GM21390 (cell line): ENCODE data around the gene CSRP1.
"Not testable (repeated sequence)": the region's sequence is repeated elsewhere in the genome, so short reads cannot be mapped to it uniquely, and the experiment has no call there.

Source experiments
- ATAC-seq: cut with Tn5 transposase; IDR thresholded peaks from one replicate; pipeline ENCODE4 v1.9.1; 2021; ENCODE audit not compliant: unreplicated experiment

Gene CSRP1

DNA sequence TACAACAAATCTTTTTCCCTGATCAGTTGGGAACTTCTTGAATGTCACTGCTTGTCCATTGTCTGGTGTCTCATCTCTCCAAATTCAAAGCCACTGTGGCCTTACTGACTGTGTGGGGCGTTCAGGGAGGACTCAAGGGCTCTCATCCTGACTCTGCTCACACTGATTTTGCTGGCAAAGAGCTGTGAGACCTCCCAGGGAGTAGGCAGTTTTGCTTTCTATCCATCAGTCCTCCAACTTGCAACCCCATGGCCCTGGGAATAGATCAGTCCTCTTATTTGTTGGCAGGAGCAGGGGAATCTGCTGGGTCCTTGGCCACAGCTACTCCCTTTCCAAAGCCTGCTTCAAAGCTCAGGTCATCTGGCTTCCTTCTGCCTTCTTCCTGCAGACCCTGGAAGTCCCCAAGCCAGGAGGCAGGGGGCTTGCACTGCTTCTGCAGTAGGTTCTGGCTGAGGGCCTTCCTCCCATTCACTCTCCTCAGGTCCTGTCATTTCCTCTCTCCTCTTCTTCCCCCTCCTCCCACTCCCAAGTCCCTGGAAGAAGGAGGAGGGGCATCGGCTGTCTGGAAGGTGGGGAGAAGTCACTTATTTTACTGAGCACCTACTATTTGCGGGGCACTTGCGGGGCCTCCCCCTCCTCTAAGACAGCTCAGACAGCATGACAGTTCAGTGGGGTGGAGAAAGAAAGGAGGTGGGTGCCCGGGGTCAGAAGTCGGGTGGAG, 31.1 kb upstream of the CSRP1 start:
- no peak for ATAC-seq

DNA sequence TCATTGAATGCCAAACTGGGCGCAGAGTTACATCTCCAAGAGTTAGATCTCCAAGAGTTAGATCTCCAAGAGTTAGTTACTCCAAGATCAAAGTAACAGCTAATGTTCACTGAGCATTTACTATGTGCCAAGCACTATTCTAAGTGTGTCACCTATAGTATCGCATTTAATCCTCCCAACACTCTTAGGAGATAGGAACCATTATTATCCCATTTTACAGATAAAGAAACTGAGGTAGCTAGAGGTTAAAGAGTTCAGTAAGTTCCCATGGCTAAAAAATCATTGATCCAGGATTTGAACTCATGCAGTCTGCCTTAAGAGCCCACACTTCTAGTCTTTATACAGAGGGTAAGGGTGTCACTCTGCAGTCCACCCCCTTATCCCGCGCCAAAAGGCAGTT, 30.5 kb upstream of the CSRP1 start:
- ATAC-seq: no peak

DNA sequence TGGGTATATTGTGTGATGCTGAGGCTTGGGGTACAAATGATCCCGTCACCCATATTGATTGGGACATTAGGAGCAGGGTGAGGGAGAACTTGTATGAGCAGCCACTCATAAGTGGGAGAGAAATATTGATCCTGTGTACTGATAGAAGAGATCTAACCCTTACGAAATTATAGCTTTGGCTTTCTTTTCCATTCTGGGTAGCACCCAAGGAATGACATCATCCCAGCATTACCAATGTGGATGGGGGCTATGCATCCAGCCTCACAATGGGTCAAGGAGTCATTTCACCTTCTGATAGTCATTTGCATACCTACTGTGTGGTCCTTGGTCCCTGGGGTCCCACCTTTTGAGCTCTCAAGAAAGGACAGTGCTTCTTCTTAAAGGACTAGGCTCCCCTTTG, 30.1 kb upstream of the CSRP1 start:
- no peak for ATAC-seq

DNA sequence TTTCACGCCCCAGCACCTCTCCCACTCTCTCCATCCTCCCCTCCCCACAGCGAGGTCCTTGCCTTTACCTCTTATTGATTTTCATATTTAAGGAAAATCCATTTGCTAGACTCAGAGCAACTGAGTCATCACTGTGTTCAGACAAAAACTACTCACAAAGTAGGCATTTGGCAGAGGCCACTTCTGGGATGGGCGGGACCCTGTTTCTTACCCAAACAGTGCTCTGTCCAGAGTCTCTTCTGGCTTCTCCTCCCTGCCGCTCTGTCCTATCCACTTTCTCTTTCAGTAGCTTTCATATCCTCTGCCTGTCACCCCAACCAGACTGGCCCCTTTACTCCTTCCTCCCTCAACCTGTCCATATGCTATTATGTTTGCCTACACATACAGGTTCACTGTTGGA, 29.6 kb upstream of the CSRP1 start:
- ATAC-seq: no peak

DNA sequence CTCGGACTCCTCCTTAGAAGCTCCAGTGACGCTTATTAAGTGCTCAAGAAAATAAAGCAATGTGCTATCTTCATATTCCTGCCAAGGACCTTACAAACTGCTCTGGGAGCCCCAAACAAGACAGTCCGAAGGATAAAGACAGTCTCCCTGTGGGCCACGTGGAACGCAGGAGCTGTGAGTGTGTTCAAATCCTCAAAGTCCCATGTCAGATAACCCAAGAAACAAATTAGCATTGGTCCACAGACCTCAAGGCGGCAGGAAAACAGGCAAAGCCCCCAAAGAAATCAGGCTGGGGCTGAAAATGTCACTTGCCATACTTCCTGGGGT, 29.0 kb upstream of the CSRP1 start:
- no peak for ATAC-seq

DNA sequence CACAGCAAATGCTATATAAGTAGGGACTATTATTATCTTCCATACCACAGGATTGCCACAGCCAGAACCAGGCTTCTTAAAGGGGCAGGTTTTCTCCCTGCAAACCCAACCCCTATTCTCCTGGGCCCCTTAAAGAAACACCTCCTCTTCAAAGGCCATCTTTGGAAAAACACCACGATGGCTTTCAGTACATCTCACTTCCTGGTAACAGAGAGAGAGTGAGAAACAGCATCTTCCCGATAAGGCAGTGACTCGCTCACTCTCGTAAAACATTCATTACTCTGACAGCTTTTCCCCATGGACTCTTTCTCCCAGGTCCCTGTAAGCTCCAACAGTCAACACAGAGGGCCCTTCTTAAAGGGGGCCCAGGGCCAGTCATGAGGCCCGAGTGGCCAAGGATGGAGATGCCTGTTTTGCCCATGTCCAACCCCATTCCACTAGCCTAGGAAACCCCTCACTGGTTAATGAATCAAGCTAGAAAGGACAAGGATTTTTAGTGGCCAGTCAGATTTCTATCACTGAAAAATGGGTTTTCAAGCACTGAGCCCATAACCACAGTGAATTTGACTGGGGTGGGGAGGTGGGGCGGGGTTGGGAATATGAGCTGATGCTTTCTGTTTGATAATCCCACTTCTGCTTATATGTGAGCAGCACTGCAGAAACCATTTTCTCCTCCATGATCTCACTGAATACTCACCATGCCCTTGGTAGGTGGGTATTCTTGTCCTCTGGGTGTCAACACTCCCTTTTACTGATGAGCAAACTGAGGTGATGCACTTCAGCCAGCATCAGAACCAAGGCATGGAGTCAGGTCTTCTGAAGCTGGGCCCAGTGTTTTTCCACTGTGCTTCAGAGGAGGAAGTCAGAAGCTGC, 28.4 kb upstream of the CSRP1 start:
- ATAC-seq: no peak

DNA sequence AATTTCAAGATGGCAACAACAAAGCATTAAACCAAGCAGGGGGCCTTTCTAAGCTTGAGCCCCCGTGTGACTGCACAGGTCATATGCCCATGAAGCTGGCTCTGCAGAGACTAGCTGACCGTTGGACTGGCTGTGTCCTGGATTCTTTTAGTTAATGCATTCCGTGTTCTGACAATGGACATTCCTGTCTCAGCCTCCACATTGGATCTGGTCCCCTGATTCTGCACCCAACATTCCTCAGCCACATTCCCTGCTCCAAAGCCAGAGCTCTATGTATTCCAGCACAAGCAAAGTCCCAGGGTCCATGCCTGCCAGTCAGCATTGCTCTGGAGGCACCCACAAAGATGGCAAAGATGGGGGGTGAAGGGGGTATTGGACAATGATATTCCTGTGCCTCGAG, 26.9 kb upstream of the CSRP1 start:
- no peak for ATAC-seq

DNA sequence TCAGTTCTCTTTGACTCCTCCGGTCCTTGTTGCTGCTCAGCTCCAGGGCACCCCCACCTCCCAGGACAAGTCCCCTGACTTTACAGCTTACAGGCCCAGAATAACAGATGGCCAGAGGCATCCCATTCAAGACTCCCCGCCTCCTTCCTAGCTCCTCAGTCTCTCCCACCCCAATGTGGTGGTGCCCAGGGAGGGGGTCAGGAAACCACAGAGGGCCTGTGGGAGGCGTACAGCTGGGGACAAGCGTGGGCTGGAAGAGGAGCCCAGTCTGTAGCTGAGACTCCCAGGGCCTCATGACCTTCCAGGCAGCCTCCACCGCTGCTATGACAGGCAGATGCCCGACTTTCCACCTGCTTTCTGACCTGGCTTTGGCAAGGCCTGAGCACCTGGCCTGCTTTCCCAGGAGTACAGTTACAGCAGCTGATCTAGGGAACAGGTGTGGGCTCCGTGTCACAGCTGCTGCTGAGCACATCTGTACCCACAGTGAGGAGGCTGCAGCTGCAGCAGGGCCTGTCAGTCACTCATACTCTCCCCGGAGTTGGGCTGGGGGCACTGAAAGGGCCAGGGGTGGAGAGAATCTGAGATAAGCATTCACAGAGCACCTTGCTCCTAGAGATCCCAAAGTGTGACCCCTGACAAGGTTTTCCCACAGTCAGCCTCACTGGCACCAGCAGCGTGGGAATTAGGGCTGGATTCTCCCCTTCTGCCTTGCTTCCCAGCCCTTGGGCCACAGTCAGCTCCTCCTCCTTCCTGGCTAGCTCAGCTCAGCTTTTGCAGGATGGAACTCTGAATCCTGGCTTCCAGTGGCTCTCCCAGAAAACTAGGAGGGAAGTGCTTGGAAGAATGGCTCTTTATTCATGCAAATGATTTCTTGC, 24.9 kb upstream of the CSRP1 start:
- ATAC-seq: no peak

DNA sequence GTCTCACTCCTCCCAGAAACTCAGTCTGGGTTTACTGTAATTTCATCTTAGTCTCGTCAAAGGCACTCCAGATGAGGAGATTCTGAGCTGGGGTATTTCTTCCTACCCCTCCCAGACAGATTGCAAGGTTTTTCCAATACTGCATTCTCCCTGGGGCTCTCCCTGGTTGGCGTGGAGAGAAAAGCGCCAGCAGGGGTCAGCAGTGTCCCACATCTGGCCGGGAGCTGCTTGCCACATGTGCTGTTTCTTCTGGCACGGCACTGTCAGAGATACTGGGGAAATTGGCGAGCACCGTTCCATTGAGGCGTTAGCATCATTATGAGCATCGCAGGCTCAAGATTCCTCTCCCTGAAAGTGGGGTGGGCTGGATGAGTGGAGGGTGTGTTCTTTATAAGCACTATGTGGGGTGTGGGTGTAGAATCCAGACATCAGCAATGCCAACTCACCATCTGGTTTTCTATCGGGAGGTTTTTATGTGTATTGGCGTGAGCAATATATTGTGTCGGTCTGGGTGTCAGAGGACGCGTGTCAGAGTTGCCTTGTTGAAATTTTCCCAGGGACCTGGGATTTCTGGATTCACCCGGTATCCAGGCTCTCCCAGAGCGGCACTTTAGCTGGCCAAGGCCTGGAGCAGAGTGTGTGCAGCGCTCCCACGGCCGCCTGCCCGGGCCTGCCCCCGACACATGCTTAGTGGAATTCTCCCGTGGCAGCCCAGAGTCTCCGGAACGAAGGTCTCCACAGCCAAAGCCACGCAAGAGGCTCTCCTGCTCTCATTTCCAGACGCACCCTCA, 24.0 kb upstream of the CSRP1 start:
- no peak for ATAC-seq

DNA sequence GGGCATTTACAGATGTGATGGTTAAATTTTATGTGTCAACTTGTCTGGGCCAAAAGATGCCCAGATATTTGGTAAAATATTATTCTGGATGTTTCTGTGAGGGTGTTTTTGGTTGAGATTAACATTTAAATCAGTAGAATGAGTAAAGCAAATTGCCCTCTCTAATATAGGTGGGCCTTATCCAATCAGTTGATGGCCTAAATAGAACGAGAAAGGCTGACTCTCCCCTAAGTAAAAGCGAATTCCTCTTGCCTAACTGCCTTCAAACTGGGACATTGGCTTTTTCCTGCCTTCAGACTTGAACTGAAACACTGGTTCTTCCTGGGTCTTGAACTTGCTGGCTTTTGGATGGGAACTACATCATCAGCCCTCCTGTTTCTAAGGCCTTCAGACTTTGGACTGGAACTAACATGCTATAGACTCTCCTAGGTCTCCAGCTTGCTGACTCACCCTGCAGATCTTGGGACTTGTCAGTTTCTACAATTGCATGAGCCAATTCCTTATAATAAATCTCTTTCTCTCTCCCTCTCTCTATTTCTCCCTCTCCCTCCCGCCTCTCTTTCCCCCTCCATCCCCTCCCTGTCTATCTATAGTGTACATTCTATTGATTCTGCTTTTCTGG, 21.8 kb upstream of the CSRP1 start:
- ATAC-seq: no peak

DNA sequence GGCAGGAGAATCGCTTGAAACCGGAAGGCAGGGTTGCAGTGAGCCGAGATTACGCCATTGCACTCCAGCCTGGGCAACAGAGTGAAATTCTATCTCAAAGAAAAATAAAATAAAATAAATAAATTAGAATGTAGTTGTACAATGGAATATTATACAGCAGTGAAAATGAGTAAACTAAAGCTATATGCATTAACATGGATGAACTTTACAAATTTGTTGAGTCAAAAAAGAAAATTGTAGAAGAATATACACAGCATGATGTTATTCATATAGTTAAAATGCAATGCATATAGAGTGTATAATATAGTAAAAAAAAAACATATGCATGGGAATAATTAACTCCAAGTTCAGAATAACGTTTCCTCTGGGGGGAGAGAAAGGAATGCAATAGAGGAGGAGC, 21.0 kb upstream of the CSRP1 start:
- no peak for ATAC-seq

DNA sequence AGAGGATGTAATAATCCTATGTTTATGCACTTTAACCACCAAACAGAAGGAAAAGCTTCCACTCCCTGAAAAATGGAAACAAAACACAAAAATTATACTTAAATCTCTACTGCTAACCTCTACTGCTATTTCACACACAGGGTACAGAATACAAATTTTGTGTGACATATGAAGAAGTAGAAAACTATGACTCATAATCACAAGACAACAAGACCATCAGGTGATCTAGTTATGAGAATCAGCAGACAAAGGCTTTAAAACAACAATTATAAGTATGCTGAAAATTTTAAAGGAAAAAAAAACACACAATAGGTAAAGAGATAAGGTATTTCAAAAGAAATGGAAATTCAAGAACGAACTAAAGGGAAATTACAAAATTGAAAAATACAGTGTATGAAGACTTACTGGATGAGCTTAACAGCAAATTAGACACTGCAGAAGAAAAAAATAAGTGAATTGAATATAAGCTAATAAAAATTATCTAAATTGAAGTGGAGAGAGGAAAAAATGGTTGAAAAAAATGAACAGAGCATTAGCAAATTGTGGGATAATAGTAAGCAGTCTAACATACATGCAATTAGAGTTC, 18.4 kb upstream of the CSRP1 start:
- no peak for ATAC-seq

DNA sequence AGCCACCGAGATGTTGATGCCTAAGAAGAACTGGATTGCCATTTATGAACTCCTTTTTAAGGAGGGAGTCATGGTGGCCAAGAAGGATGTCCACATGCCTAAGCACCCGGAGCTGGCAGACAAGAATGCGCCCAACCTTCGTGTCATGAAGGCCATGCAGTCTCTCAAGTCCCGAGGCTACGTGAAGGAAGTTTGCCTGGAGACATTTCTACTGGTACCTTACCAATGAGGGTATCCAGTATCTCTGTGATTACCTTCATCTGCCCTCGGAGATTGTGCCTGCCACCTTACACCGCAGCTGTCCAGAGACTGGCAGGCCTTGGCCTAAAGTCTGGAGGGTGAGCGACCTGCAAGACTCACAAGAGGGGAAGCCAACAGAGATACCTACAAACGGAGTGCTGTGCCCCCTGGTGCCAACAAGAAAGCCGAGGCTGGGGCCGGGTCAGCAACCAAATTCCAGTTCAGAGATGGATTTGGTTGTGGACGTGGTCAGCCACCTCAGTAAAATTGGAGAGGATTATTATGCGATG, 13.2 kb upstream of the CSRP1 start:
- ATAC-seq: not testable (repeated sequence)

DNA sequence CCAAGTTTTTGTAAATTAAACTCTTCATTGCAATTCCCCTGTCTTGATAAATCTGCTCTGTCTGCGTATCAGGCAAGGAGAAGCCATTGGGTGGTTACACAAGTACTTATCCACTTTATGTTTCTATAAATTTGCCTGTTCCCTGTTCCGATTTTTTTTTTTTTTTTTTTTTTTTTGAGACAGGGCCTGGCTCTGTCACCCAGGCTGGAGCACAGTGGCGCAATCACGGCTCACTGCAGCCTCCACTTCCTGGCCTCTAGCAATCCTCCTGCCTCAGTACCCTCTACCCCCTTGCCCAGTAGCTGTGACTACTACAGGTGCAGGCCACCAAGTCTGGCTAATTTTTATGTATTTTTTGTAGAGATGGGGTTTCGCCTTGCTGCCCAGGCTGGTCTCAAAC, 11.1 kb upstream of the CSRP1 start:
- ATAC-seq: no peak

DNA sequence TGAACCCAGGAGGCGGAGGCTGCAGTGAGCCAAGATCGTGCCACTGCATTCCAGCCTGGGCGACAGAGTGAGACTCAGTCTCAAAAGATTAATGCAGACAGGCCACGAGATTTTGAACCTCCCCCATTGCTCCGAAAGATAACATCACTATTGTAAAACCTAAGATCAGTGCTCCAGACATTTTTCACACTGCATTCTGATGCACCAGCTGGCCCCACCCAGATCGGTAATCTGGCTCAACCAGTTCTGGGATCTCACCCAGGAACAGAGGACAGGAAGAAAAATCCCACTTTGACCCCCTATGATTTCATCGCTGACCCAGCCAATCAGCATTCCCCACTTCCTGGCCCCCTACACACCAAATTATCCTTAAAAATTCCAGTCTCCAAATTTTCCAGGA, 10.7 kb upstream of the CSRP1 start:
- no peak for ATAC-seq

DNA sequence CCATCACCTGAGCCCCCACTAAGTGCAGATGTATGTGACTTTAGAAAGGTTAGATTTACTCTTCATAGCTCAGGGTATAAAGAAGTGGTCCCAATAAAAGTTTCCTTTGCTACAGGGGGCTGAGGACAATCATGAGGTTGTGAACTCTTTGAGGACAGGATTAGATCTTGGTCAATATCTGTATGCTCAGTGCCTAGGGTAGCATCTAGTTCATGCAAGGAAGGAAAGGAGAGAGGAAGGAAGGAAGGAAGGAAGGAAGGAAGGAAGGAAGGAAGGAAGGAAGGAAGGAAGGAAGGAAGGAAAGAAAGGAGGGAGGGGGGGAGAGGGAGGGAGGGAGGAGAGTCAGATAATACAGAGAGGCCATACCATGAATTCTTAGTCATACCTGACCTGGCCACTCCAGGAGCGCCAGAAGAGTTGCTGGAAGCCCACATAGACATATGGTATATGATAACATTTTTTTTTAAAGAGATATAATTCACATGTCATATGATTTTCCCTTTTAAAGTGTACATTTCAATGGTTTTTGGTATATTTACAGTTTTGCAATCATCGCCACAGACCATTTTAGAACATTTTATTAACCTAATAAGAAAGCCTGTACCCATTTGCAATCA, 9.7 kb upstream of the CSRP1 start:
- no peak for ATAC-seq

DNA sequence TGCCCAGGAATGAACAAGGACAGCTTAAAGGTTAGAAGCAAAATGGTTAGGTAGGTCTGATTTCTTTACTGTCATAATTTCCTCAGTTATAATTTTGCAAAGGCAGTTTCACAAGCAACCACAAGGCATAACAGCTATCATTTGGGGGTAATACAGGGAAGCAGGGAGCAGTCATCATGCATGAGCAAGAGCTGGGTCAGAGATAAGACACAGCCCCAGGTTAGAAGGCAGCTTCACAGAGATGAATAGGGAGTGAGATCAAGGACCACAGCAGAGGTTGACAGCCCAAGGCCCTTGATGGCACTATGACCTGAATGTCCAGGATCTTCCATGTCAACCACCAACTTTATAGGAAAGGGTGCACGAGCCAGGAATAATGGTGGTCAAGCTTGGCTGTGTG, 9.0 kb upstream of the CSRP1 start:
- ATAC-seq: no peak

DNA sequence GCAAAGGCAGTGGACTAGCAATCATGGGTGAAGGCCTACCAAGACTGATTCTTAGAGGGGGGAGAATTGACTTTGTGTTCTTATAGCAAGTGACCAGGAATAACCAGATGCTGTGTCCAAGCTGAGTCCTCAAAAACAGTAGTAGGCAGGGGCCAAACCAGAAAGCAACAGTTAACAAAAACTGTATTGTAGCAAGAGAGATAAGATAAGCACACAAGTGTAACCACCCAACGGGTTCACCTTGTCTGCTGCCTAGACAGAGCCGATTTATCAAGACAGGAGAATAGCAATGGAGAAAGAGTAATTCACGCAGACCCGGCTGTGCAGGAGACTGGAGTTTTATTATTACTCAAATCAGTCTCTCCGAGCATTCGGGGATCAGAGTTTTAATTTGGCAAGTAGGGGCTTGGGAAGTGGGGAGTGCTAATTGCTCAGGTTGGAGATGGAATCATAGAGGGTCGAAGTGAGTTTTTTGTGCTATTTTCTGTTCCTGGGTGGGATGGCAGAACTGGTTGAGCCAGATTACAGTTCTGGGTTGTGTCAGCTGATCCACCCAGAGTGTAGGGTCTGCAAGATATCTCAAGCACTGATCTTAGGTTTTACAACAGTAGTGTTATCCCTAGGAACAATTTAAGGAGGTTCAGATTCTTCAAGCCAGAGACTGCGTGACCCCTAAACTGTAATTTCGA, 8.3 kb upstream of the CSRP1 start:
- ATAC-seq: no peak

DNA sequence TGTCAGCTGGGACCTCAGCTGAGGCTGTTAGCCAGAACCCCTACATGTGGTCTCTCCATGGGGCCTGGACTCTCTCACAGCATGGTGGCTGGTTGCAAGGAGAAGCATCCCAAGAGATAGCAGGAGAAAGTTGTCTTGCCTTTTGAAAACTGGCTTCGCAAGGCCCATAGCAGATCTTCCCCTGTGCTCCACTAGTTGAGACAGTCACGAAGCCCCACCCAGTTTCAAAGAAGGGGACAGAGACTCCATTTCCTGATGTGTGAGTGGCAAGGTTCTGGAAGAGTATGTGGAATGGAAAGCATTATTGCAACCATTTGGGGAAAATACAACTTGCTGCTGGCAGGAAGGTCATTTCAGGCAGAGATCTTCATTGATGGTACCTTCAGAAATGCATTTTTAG, 7.5 kb upstream of the CSRP1 start:
- no peak for ATAC-seq
